SJCRH30 (cell line): Measurements from ENCODE around the gene SPINDOC. TPM values are rescaled to one million over a fixed set of nuclear protein-coding genes. Genes with fewer than 3 reads are reported as not detected.

Experiments
- DNase-seq, 2 experiments: peaks; one replicate each; pipeline ENCODE4 v3.0.0-alpha.2; 2015 to 2020
- H3K27ac ChIP-seq: fragments of 250-450 bp; sonication (Bioruptor Pico); 2 replicates; pipeline ENCODE4 v1.5.1; 2020; ENCODE audit warnings: mild to moderate bottlenecking, moderate library complexity
- H3K27me3 ChIP-seq: fragments of 250-450 bp; sonication (Bioruptor Pico); 2 replicates; pipeline ENCODE4 v1.5.1; 2020; ENCODE audit warnings: mild to moderate bottlenecking, moderate library complexity
- H3K36me3 ChIP-seq: fragments of 250-450 bp; sonication (Bioruptor Pico); 2 replicates; pipeline ENCODE4 v1.5.1; 2020; ENCODE audit warnings: mild to moderate bottlenecking, moderate library complexity
- H3K4me1 ChIP-seq: fragments of 250-450 bp; sonication (Bioruptor Pico); 2 replicates; pipeline ENCODE4 v1.5.1; 2020; ENCODE audit warnings: mild to moderate bottlenecking, moderate library complexity
- H3K4me3 ChIP-seq: fragments of 250-450 bp; sonication (Bioruptor Pico); 2 replicates; pipeline ENCODE4 v1.5.1; 2020; ENCODE audit warnings: mild to moderate bottlenecking, moderate library complexity
- H3K9me3 ChIP-seq: fragments of 250-450 bp; sonication (Bioruptor Pico); replicated peaks from 2 replicates; pipeline ENCODE4 v1.5.1; 2020; ENCODE audit warnings: mild to moderate bottlenecking, moderate library complexity
- total RNA-seq: library from RNA; depleted of rRNA; stranded (reverse); fragments of >200 nt; shearing (Covaris generic); gene quantifications from 2 replicates; pipeline ENCODE4 v1.2.3, GENCODE V29; 2014

The SPINDOC gene
- total RNA-seq, 1 experiment from 2014 or later: 63.7 TPM

- Histone ChIP-seq H3K36me3 (no peaks in the 10 kb centered on the region), H3K27ac (no peak overlapping the region), H3K9me3 (no peaks in the 10 kb centered on the region), H3K27me3 (no peaks in the 10 kb centered on the region), H3K4me3 (no peak overlapping the region), H3K4me1 (peaks cover 5% of the 10 kb centered on the region; the same call in 1 of the 2 replicates)
- DNase-seq: no peak
These were observed 21.9 kb downstream of the SPINDOC start for GRCh38 chr11:63835158-63835545.

GRCh38 chr11:63837027-63837688 lies 23.9 kb downstream of the SPINDOC start:
- DNase-seq: peak; percentile 67 to 89
- Histone ChIP-seq H3K36me3 (no peaks in the 10 kb centered on the region), H3K4me3 (no peak overlapping the region), H3K27ac (no peak overlapping the region), H3K27me3 (no peaks in the 10 kb centered on the region), H3K4me1 (peaks cover 10% of the 10 kb centered on the region), H3K9me3 (no peaks in the 10 kb centered on the region)

GRCh38 chr11:63837739-63838138 lies 24.5 kb downstream of the SPINDOC start:
- H3K36me3 ChIP-seq: no peaks in the 10 kb centered on the region
- H3K27ac ChIP-seq: no peak overlapping the region
- no peaks in the 10 kb centered on the region for H3K27me3 ChIP-seq
- no peaks in the 10 kb centered on the region for H3K9me3 ChIP-seq
- H3K4me1 ChIP-seq: peaks cover 10% of the 10 kb centered on the region
- no peak overlapping the region for H3K4me3 ChIP-seq
- no peak for DNase-seq

GRCh38 chr11:63838150-63838677 lies 25.0 kb downstream of the SPINDOC start:
- Histone ChIP-seq H3K4me3 (peak overlapping the region; percentile 65), H3K36me3 (no peaks in the 10 kb centered on the region), H3K9me3 (no peaks in the 10 kb centered on the region), H3K4me1 (peaks cover 10% of the 10 kb centered on the region), H3K27me3 (no peaks in the 10 kb centered on the region), H3K27ac (no peak overlapping the region)
- DNase-seq: no peak

GRCh38 chr11:63838678-63839507 lies 25.6 kb downstream of the SPINDOC start, which contains the start of gene MARK2:
MARK2 (plus strand) TSS chr11:63839110; CDS start chr11:63839507, 397 bp downstream.
- Histone ChIP-seq H3K27ac (peak within 1 kb of the TSS; percentile 6; the same call in 1 of the 2 replicates), H3K27me3 (no peaks in the 10 kb centered on the region), H3K4me3 (peak within 1 kb of the TSS; percentile 65), H3K36me3 (no peaks in the 10 kb centered on the region), H3K9me3 (no peaks in the 10 kb centered on the region), H3K4me1 (peaks cover 10% of the 10 kb centered on the region)
- DNase-seq: peak; percentile 98

- Histone ChIP-seq H3K4me1 (peaks cover 10% of the 10 kb centered on the region), H3K27ac (no peak overlapping the region), H3K27me3 (no peaks in the 10 kb centered on the region), H3K9me3 (no peaks in the 10 kb centered on the region), H3K4me3 (peak overlapping the region; percentile 65), H3K36me3 (0 out of 2 replicates have a peak, but pooled peaks cover 3% of the 10 kb centered on the region)
- DNase-seq: peak; percentile 27 to 35
These were observed 26.5 kb downstream of the SPINDOC start for GRCh38 chr11:63839508-63840355.

- no peaks in the 10 kb centered on the region for H3K9me3 ChIP-seq
These were observed 27.3 kb downstream of the SPINDOC start for GRCh38 chr11:63840356-63841060.

GRCh38 chr11:63841554-63841953 lies 28.3 kb downstream of the SPINDOC start:
- Histone ChIP-seq H3K4me1 (peaks cover 10% of the 10 kb centered on the region), H3K27me3 (no peaks in the 10 kb centered on the region), H3K9me3 (no peaks in the 10 kb centered on the region), H3K4me3 (no peak overlapping the region), H3K27ac (no peak overlapping the region), H3K36me3 (0 out of 2 replicates have a peak, but pooled peaks cover 3% of the 10 kb centered on the region)
- no peak for DNase-seq

More at GRCh38 chr11:63840356-63841060, 27.3 kb downstream of the SPINDOC start:
- Histone ChIP-seq H3K27ac (no peak overlapping the region), H3K4me1 (peaks cover 10% of the 10 kb centered on the region), H3K27me3 (no peaks in the 10 kb centered on the region), H3K36me3 (0 out of 2 replicates have a peak, but pooled peaks cover 3% of the 10 kb centered on the region), H3K4me3 (peak overlapping the region; percentile 65)
- no peak for DNase-seq

GRCh38 chr11:63843041-63843440 lies 29.8 kb downstream of the SPINDOC start:
- Histone ChIP-seq H3K36me3 (peaks cover 3% of the 10 kb centered on the region; the same call in 1 of the 2 replicates), H3K27ac (no peak overlapping the region), H3K9me3 (no peaks in the 10 kb centered on the region), H3K27me3 (no peaks in the 10 kb centered on the region), H3K4me1 (peaks cover 5% of the 10 kb centered on the region), H3K4me3 (no peak overlapping the region)
- DNase-seq: no peak

- no peaks in the 10 kb centered on the region for H3K27me3 ChIP-seq
- DNase-seq: no peak
- H3K27ac ChIP-seq: no peak overlapping the region
These were observed 31.6 kb downstream of the SPINDOC start for GRCh38 chr11:63844836-63845235.

GRCh38 chr11:63845303-63845702 lies 32.0 kb downstream of the SPINDOC start:
- H3K4me1 ChIP-seq: peaks cover 5% of the 10 kb centered on the region
- no peak overlapping the region for H3K27ac ChIP-seq
- peaks cover 6% of the 10 kb centered on the region; the same call in 1 of the 2 replicates for H3K36me3 ChIP-seq
- no peaks in the 10 kb centered on the region for H3K27me3 ChIP-seq
- no peak overlapping the region for H3K4me3 ChIP-seq
- H3K9me3 ChIP-seq: no peaks in the 10 kb centered on the region
- no peak for DNase-seq

More at GRCh38 chr11:63844836-63845235, 31.6 kb downstream of the SPINDOC start:
- peaks cover 5% of the 10 kb centered on the region for H3K4me1 ChIP-seq
- no peaks in the 10 kb centered on the region for H3K9me3 ChIP-seq
- peaks cover 5% of the 10 kb centered on the region; the same call in 1 of the 2 replicates for H3K36me3 ChIP-seq
- H3K4me3 ChIP-seq: no peak overlapping the region

GRCh38 chr11:63845911-63846310 lies 32.7 kb downstream of the SPINDOC start:
- Histone ChIP-seq H3K4me1 (no peaks in the 10 kb centered on the region), H3K36me3 (peaks cover 6% of the 10 kb centered on the region; the same call in 1 of the 2 replicates), H3K27me3 (no peaks in the 10 kb centered on the region), H3K4me3 (no peak overlapping the region), H3K27ac (no peak overlapping the region), H3K9me3 (no peaks in the 10 kb centered on the region)
- DNase-seq: no peak

GRCh38 chr11:63846897-63847296 lies 33.6 kb downstream of the SPINDOC start:
- Histone ChIP-seq H3K4me3 (no peak overlapping the region), H3K27me3 (no peaks in the 10 kb centered on the region), H3K4me1 (no peaks in the 10 kb centered on the region), H3K27ac (no peak overlapping the region), H3K36me3 (peaks cover 6% of the 10 kb centered on the region; the same call in 1 of the 2 replicates), H3K9me3 (no peaks in the 10 kb centered on the region)
- DNase-seq: no peak
